Psoas muscle (tissue), 8 donors: ENCODE measurements around the gene RBM5. TPM values are rescaled to one million over a fixed set of nuclear protein-coding genes. Genes with fewer than 3 reads are reported as not detected.

ENCODE experiments used
- ATAC-seq, 4 donors: fragments of 200-7000 bp; cut with Tn5 transposase; one replicate each; pipeline ENCODE4 v1.9.1; 2020; ENCODE audit warnings: moderate library complexity in 3 of 4, mild to moderate bottlenecking in 2 of 4
- DNase-seq, 2 donors: peaks; one replicate each; pipeline ENCODE4 v3.0.0-alpha.2; 2020
- H3K27ac ChIP-seq: fragments of 200-600 bp; one replicate; pipeline ENCODE4 v1.8.0; 2022
- H3K27me3 ChIP-seq, 3 donors: fragments of 200-600 bp in 1 of 3; one replicate each; pipeline versions ENCODE4 v1.6.1 to v1.8.0; 2013 to 2022; ENCODE audit warnings: low read length in 2 of 3, mild to moderate bottlenecking in 2 of 3, moderate library complexity in 1 of 3; ENCODE audit not compliant: insufficient read depth in 3 of 3
- H3K36me3 ChIP-seq, 2 donors: fragments of 200-600 bp in 1 of 2; one replicate each; pipeline versions ENCODE4 v1.6.1 to v1.8.0; 2013 to 2022; ENCODE audit warnings: low read depth in 1 of 2, mild to moderate bottlenecking in 1 of 2, moderate library complexity in 1 of 2; ENCODE audit not compliant: insufficient read depth in 1 of 2
- H3K4me1 ChIP-seq: fragments of 200-600 bp; one replicate; pipeline ENCODE4 v1.8.0; 2022
- H3K4me3 ChIP-seq: fragments of 200-600 bp; one replicate; pipeline ENCODE4 v1.8.0; 2022; ENCODE audit warnings: mild to moderate bottlenecking
- H3K9me3 ChIP-seq: fragments of 200-600 bp; one replicate; pipeline ENCODE4 v1.8.0; 2022
- WGBS, 3 donors: extraction: QIAGEN DNeasy Blood & Tissue Kit; methylation state at CpG; one replicate each; pipeline versions ENCODE4 v1.1.6 to v1.1.7; 2013; 5-methylcytosine and 5-hydroxymethylcytosine counted together
- intact Hi-C, 2 donors: fragments of 100-400 bp; cut with DNase I; formaldehyde crosslinking; loops; one replicate each; pipeline versions ENCODE4 v1.11.0 to v1.14.2; 2022
- polyA plus RNA-seq, 3 donors: library from polyadenylated mRNA; stranded (reverse); fragments of 200-250 nt; gene quantifications; one replicate each; pipeline ENCODE4 v1.2.3, GENCODE V29; 2013
- total RNA-seq, 4 donors: library from RNA; stranded (reverse); fragmentation: NEBNext Ultra II Directional in 2 of 4; extraction: Animal tissue kit (Norgen Biotek cat#: 25700) in 2 of 4; gene quantifications; one replicate each; pipeline versions ENCODE4 v1.2.1 to v1.2.4, GENCODE V29; 2021 to 2023
- TF ChIP-seq, protein P1 (sequence below): fragments of 200-600 bp; IDR thresholded peaks from one replicate; pipeline ENCODE4 v1.8.0; 2022; ENCODE audit warnings: antibody characterized with exemption
- donor health status: healthy with polysubstance abuse.
- donor health status: DM: no; HTN: no; CAD: no; lungs with moderate emphysema.
- donor health status: Bipolar disorder and iron deficiency.
- donor health status: healthy.
- donor health status: DM: yes; HTN: yes; CAD: no.
- donor health status: DM: no; HTN: no; CAD: no.
- donor health status: DM: no; HTN: no; CAD: no.
- donor health status: DM: yes; HTN: yes; CAD: no.

The RBM5 gene
- total and polyA plus RNA-seq, 7 donors, result 30.7 to 61.4 (median 35.6) TPM

DNA sequence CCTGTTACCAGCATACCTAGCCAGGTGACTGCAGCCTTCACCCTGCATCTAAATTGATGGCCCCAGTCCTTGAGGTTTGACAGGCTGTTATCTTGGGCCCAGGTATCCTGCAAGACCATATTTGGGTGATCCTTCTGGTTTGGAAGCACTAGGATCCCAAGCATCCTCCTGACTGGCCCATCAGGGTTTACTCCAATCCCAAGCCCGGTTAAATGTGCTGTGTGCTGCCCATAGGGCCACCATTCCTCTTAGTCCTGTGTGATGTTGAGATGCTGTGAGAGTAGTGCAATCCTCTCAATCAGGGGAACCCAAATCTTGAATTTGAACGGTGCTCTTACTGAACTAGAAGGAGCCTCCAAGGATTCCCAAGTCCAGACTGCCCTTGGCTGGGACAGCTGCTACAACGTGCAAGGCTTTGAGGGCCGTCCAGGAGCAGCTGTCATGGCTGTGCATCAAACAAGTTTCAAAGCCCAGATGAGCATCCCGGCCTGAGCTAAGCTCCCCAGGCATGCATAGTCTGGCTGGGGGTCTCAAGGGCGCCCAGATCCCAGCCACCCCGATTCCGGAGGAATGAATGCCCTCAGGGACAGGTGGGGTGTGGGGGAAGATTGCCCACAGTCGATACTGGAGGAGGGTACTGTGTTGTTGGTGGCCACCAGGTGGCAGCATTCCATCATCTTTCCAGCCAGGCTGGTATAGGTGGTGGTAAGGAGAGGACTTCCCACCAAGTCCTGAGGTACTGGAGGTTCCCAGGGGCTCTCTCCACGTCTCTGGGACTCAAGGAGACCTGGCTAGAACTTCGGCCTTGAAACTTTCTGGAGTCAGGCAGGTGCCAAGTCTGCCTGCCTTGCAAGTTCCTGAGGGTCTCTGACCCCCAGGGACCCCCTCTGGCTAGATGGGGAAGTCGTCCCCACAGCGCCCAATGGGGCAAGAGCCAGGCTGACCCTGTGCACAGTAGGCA, 32.6 kb downstream of the RBM5 start:
- DNase-seq, result peak; percentile 72 to 88
- H3K9me3 ChIP-seq, result no peaks in the 10 kb centered on the region

DNA sequence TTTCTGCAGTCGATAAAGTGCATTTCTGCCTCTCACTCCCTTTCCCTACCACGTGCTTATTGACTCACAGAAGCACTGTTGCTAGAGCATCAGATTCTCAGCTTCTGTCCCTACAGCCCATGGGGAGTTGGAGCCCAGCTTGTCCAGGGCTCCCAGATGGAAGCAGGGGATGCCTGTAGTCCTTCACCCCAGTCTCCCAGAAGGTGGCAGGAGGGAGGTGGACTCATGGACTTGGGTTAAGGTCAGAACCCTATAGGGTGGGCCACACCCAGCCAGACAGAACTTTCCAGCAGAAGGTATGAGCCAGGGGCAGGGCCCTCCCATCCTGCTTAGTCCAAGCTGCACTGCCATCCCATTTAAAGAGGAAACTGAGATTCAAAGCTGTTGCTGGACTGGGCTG, 33.4 kb downstream of the RBM5 start:
- Histone ChIP-seq H3K27me3 (no peaks in the 10 kb centered on the region), H3K4me3 (no peak overlapping the region), H3K27ac (no peak overlapping the region), H3K4me1 (peaks cover 4% of the 10 kb centered on the region), H3K9me3 (no peaks in the 10 kb centered on the region), H3K36me3 (peaks cover 2 to 44% of the 10 kb centered on the region in 2 donors)
- 68 to 84% (median 80%) methylated on average over 2 of the region's 2 CpGs for WGBS, 3 donors
- DNase-seq (no peak), ATAC-seq (peak in 1 of 4 donors; percentile 12)
- intact Hi-C loops, result loop anchor here (5.0 kb wide), 2 partner anchors 110 to 150 kb away; no protein-coding TSS in a partner anchor
- TF ChIP-seq, protein P1, sequence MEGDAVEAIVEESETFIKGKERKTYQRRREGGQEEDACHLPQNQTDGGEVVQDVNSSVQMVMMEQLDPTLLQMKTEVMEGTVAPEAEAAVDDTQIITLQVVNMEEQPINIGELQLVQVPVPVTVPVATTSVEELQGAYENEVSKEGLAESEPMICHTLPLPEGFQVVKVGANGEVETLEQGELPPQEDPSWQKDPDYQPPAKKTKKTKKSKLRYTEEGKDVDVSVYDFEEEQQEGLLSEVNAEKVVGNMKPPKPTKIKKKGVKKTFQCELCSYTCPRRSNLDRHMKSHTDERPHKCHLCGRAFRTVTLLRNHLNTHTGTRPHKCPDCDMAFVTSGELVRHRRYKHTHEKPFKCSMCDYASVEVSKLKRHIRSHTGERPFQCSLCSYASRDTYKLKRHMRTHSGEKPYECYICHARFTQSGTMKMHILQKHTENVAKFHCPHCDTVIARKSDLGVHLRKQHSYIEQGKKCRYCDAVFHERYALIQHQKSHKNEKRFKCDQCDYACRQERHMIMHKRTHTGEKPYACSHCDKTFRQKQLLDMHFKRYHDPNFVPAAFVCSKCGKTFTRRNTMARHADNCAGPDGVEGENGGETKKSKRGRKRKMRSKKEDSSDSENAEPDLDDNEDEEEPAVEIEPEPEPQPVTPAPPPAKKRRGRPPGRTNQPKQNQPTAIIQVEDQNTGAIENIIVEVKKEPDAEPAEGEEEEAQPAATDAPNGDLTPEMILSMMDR, result no peak

More for the DNA sequence above, 32.6 kb downstream of the RBM5 start:
- 21 to 26% (median 23%) methylated on average over 13 of the region's 13 CpGs for WGBS, 3 donors
- H3K4me1 ChIP-seq, result peaks cover 4% of the 10 kb centered on the region
- intact Hi-C loops, result loop anchor here (1.0 to 5.0 kb wide), 3 partner anchors 68 to 151 kb away; no protein-coding TSS in a partner anchor
- no peak overlapping the region for H3K4me3 ChIP-seq
- H3K27ac ChIP-seq, result no peak overlapping the region
- peaks cover 5 to 51% of the 10 kb centered on the region in 2 donors for H3K36me3 ChIP-seq
- H3K27me3 ChIP-seq, result no peaks in the 10 kb centered on the region
- peak; percentile 84 to 90 (median 86) for ATAC-seq
- TF ChIP-seq, protein P1, result peak; percentile 87

DNA sequence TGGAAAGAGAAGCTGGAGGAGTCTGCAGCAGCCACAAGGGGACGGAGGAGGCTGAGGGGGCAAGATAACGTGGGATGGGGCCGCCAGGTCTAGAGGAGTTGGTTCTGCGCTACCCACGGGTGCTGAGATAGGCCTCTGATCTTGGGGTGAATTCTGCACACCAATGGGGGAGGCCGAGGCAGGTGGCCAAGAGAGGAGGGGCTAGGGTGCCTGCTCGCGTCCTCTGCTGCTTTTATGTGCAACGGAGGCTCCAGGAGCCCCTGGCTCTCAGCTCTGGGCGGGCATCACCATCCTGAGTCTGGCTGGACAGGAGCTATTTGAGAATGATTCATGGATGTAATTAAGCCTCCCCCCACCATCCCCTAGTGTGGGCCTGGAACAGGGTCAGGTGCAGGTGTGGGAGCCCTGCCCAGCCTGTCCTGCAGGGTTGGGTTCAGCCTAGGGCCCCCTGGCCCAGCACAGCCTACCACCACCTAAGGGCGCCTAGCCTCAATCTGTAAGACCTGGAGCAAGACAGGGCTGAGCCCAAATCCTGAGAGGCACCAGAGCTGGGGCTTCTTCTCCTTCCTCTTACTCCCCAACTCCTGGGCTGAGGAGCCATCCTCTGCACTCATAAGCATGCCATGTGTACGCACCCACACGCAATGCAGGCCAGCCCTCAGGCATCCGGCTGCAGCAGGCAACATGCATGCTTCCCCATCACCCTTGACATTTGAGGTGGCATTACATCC, 34.1 kb downstream of the RBM5 start:
- Histone ChIP-seq H3K4me3 (no peak overlapping the region), H3K9me3 (no peaks in the 10 kb centered on the region), H3K4me1 (peaks cover 4% of the 10 kb centered on the region), H3K27me3 (no peaks in the 10 kb centered on the region), H3K36me3 (peaks cover 2 to 37% of the 10 kb centered on the region in 2 donors), H3K27ac (no peak overlapping the region)
- 65 to 84% (median 75%) methylated on average over 13 to 14 of the region's 14 CpGs for WGBS, 3 donors
- no peak for ATAC-seq
- no peak for DNase-seq
- TF ChIP-seq, protein P1, result no peak
- intact Hi-C loops, result loop anchor here (5.0 kb wide), 2 partner anchors 109 to 149 kb away; no protein-coding TSS in a partner anchor

DNA sequence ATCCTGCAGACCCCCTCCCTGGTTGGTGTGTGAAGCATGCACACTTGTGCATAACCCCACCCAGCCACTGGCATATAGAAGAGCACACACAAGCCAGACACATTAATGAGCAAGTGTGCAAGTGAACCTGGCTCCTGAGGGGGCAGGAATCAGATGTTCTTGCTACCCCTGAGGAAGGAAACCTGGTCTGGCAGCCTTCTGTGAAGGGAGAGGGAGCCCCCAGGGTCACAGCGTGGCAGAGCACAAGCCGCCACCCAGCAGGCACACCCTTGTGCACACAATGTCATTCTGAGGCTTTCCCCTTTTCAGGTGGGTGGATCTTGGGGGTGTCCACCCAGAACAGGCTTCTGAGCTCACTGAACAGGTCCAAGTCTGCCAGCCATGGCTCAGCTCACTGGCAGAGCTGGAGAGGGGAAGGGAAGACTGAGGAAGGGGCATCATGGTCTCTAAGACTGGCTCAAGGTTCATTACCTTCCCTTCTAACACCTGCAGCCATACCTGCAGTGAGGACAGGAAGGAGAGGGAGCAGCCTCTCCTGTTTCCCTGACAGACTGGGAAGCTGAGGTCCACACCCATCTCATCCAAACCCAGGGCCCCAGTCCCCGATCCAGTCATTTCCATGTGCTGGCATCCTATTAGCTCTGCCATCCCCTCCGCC, 34.8 kb downstream of the RBM5 start:
- 63 to 80% (median 79%) methylated on average over 4 of the region's 4 CpGs for WGBS, 3 donors
- intact Hi-C loops, result loop anchor here (5.0 kb wide), 2 partner anchors 109 to 149 kb away; no protein-coding TSS in a partner anchor
- H3K4me3 ChIP-seq, result no peak overlapping the region
- ATAC-seq (no peak), DNase-seq (no peak)
- no peaks in the 10 kb centered on the region for H3K27me3 ChIP-seq
- H3K4me1 ChIP-seq, result peaks cover 4% of the 10 kb centered on the region
- no peaks in the 10 kb centered on the region for H3K9me3 ChIP-seq
- H3K27ac ChIP-seq, result no peak overlapping the region
- TF ChIP-seq, protein P1, result no peak
- H3K36me3 ChIP-seq, result peaks cover 2 to 30% of the 10 kb centered on the region in 2 donors
